Measurements from ENCODE around the gene PRMT7. TPM values are rescaled to one million over a fixed set of nuclear protein-coding genes. Genes with fewer than 3 reads are reported as not detected.

PRMT7 gene
- polyA plus RNA-seq, 1 donor: 48.7 TPM

GRCh38 chr16:68272507-68273209 is 38.2 kb upstream of the PRMT7 start:
- Histone ChIP-seq H3K4me1 (ENCODE audit: control insufficient read depth, insufficient read depth, low read length) (peaks cover 16% of the 10 kb centered on the region), H3K9me3 (ENCODE audit: control insufficient read depth, low read depth, low read length) (no peaks in the 10 kb centered on the region), H3K36me3 (ENCODE audit: control insufficient read depth, insufficient read depth, low read length) (peaks cover 14% of the 10 kb centered on the region), H3K27ac (ENCODE audit: low read length) (no peak overlapping the region), H3K27me3 (ENCODE audit: control insufficient read depth, insufficient read depth, low read length) (no peaks in the 10 kb centered on the region), H3K4me3 (ENCODE audit: low read length) (no peak overlapping the region)
- WGBS (ENCODE audit: insufficient coverage, low lambda C conversion rate): no CpG with 5 or more reads among the region's 4 CpGs
- peak in 1 of 2 donors; percentile 36 for DNase-seq

GRCh38 chr16:68273459-68273858 is 37.4 kb upstream of the PRMT7 start:
- Histone ChIP-seq H3K27me3 (ENCODE audit: control insufficient read depth, insufficient read depth, low read length) (no peaks in the 10 kb centered on the region), H3K4me3 (ENCODE audit: low read length) (no peak overlapping the region), H3K27ac (ENCODE audit: low read length) (no peak overlapping the region), H3K4me1 (ENCODE audit: control insufficient read depth, insufficient read depth, low read length) (peaks cover 13% of the 10 kb centered on the region), H3K9me3 (ENCODE audit: control insufficient read depth, low read depth, low read length) (no peaks in the 10 kb centered on the region), H3K36me3 (ENCODE audit: control insufficient read depth, insufficient read depth, low read length) (peaks cover 14% of the 10 kb centered on the region)
- DNase-seq: no peak
- no CpG with 5 or more reads among the region's 5 CpGs for WGBS (ENCODE audit: insufficient coverage, low lambda C conversion rate)

- H3K27ac ChIP-seq (ENCODE audit: low read length): no peak overlapping the region
- no peak for DNase-seq
- H3K9me3 ChIP-seq (ENCODE audit: control insufficient read depth, low read depth, low read length): no peaks in the 10 kb centered on the region
- H3K4me1 ChIP-seq (ENCODE audit: control insufficient read depth, insufficient read depth, low read length): peaks cover 13% of the 10 kb centered on the region
- H3K27me3 ChIP-seq (ENCODE audit: control insufficient read depth, insufficient read depth, low read length): no peaks in the 10 kb centered on the region
- H3K36me3 ChIP-seq (ENCODE audit: control insufficient read depth, insufficient read depth, low read length): peaks cover 14% of the 10 kb centered on the region
- 100% methylated on average over 2 of the region's 8 CpGs for WGBS (ENCODE audit: insufficient coverage, low lambda C conversion rate)
- H3K4me3 ChIP-seq (ENCODE audit: low read length): no peak overlapping the region
Observed at GRCh38 chr16:68273896-68274295, 36.9 kb upstream of the PRMT7 start.

- Histone ChIP-seq H3K9me3 (ENCODE audit: control insufficient read depth, low read depth, low read length) (no peaks in the 10 kb centered on the region), H3K4me1 (ENCODE audit: control insufficient read depth, insufficient read depth, low read length) (peaks cover 13% of the 10 kb centered on the region), H3K4me3 (ENCODE audit: low read length) (no peak overlapping the region), H3K36me3 (ENCODE audit: control insufficient read depth, insufficient read depth, low read length) (peaks cover 14% of the 10 kb centered on the region), H3K27me3 (ENCODE audit: control insufficient read depth, insufficient read depth, low read length) (no peaks in the 10 kb centered on the region), H3K27ac (ENCODE audit: low read length) (no peak overlapping the region)
- DNase-seq: no peak
- 100% methylated on average over 1 of the region's 4 CpGs for WGBS (ENCODE audit: insufficient coverage, low lambda C conversion rate)
Observed at GRCh38 chr16:68274441-68274840, 36.4 kb upstream of the PRMT7 start.

GRCh38 chr16:68275611-68276191 is 35.1 kb upstream of the PRMT7 start:
- no peak overlapping the region for H3K27ac ChIP-seq (ENCODE audit: low read length)

GRCh38 chr16:68276223-68276622 is 34.6 kb upstream of the PRMT7 start:
- peaks cover 13% of the 10 kb centered on the region for H3K4me1 ChIP-seq (ENCODE audit: control insufficient read depth, insufficient read depth, low read length)
- H3K36me3 ChIP-seq (ENCODE audit: control insufficient read depth, insufficient read depth, low read length): peaks cover 14% of the 10 kb centered on the region
- H3K27me3 ChIP-seq (ENCODE audit: control insufficient read depth, insufficient read depth, low read length): no peaks in the 10 kb centered on the region
- DNase-seq: no peak
- no CpG with 5 or more reads among the region's 3 CpGs for WGBS (ENCODE audit: insufficient coverage, low lambda C conversion rate)
- no peaks in the 10 kb centered on the region for H3K9me3 ChIP-seq (ENCODE audit: control insufficient read depth, low read depth, low read length)
- H3K27ac ChIP-seq (ENCODE audit: low read length): no peak overlapping the region
- no peak overlapping the region for H3K4me3 ChIP-seq (ENCODE audit: low read length)

More at GRCh38 chr16:68275611-68276191, 35.1 kb upstream of the PRMT7 start:
- Histone ChIP-seq H3K4me3 (ENCODE audit: low read length) (no peak overlapping the region), H3K36me3 (ENCODE audit: control insufficient read depth, insufficient read depth, low read length) (peaks cover 14% of the 10 kb centered on the region), H3K4me1 (ENCODE audit: control insufficient read depth, insufficient read depth, low read length) (peaks cover 13% of the 10 kb centered on the region), H3K27me3 (ENCODE audit: control insufficient read depth, insufficient read depth, low read length) (no peaks in the 10 kb centered on the region), H3K9me3 (ENCODE audit: control insufficient read depth, low read depth, low read length) (no peaks in the 10 kb centered on the region)
- WGBS (ENCODE audit: insufficient coverage, low lambda C conversion rate): 40% methylated on average over 1 of the region's 4 CpGs
- DNase-seq: no peak

- H3K9me3 ChIP-seq (ENCODE audit: control insufficient read depth, low read depth, low read length): no peaks in the 10 kb centered on the region
- DNase-seq: no peak
- H3K27ac ChIP-seq (ENCODE audit: low read length): no peak overlapping the region
- no peaks in the 10 kb centered on the region for H3K27me3 ChIP-seq (ENCODE audit: control insufficient read depth, insufficient read depth, low read length)
- peaks cover 7% of the 10 kb centered on the region for H3K36me3 ChIP-seq (ENCODE audit: control insufficient read depth, insufficient read depth, low read length)
- no peak overlapping the region for H3K4me3 ChIP-seq (ENCODE audit: low read length)
- 91% methylated on average over 4 of the region's 13 CpGs for WGBS (ENCODE audit: insufficient coverage, low lambda C conversion rate)
- H3K4me1 ChIP-seq (ENCODE audit: control insufficient read depth, insufficient read depth, low read length): no peaks in the 10 kb centered on the region
Observed at GRCh38 chr16:68279726-68280558, 30.9 kb upstream of the PRMT7 start.

- WGBS (ENCODE audit: insufficient coverage, low lambda C conversion rate): no CpG with 5 or more reads among the region's 4 CpGs
- Histone ChIP-seq H3K9me3 (ENCODE audit: control insufficient read depth, low read depth, low read length) (no peaks in the 10 kb centered on the region), H3K36me3 (ENCODE audit: control insufficient read depth, insufficient read depth, low read length) (peaks cover 10% of the 10 kb centered on the region), H3K27me3 (ENCODE audit: control insufficient read depth, insufficient read depth, low read length) (no peaks in the 10 kb centered on the region), H3K4me3 (ENCODE audit: low read length) (no peak overlapping the region), H3K27ac (ENCODE audit: low read length) (no peak overlapping the region), H3K4me1 (ENCODE audit: control insufficient read depth, insufficient read depth, low read length) (no peaks in the 10 kb centered on the region)
- no peak for DNase-seq
Observed at GRCh38 chr16:68281368-68282063, 29.3 kb upstream of the PRMT7 start.

- Histone ChIP-seq H3K4me3 (ENCODE audit: low read length) (no peak overlapping the region), H3K9me3 (ENCODE audit: control insufficient read depth, low read depth, low read length) (no peaks in the 10 kb centered on the region), H3K36me3 (ENCODE audit: control insufficient read depth, insufficient read depth, low read length) (peaks cover 11% of the 10 kb centered on the region), H3K4me1 (ENCODE audit: control insufficient read depth, insufficient read depth, low read length) (no peaks in the 10 kb centered on the region), H3K27ac (ENCODE audit: low read length) (no peak overlapping the region), H3K27me3 (ENCODE audit: control insufficient read depth, insufficient read depth, low read length) (no peaks in the 10 kb centered on the region)
- DNase-seq: no peak
- no CpG with 5 or more reads among the region's 4 CpGs for WGBS (ENCODE audit: insufficient coverage, low lambda C conversion rate)
Observed at GRCh38 chr16:68282064-68282452, 28.8 kb upstream of the PRMT7 start.

- Histone ChIP-seq H3K9me3 (ENCODE audit: control insufficient read depth, low read depth, low read length) (no peaks in the 10 kb centered on the region), H3K27me3 (ENCODE audit: control insufficient read depth, insufficient read depth, low read length) (no peaks in the 10 kb centered on the region), H3K4me3 (ENCODE audit: low read length) (no peak overlapping the region), H3K36me3 (ENCODE audit: control insufficient read depth, insufficient read depth, low read length) (peaks cover 14% of the 10 kb centered on the region), H3K27ac (ENCODE audit: low read length) (no peak overlapping the region), H3K4me1 (ENCODE audit: control insufficient read depth, insufficient read depth, low read length) (no peaks in the 10 kb centered on the region)
- no CpG with 5 or more reads among the region's 5 CpGs for WGBS (ENCODE audit: insufficient coverage, low lambda C conversion rate)
- no peak for DNase-seq
Observed at GRCh38 chr16:68283346-68283745, 27.5 kb upstream of the PRMT7 start.

Measured in large intestine (tissue), 3 donors.